GM21381 (cell line): ENCODE measurements around the gene MAMLD1.

Source experiments
- ATAC-seq: cut with Tn5 transposase; IDR thresholded peaks from one replicate; pipeline ENCODE4 v1.9.1; 2021; ENCODE audit warnings: mild to moderate bottlenecking, moderate library complexity; ENCODE audit not compliant: unreplicated experiment

MAMLD1 gene

GRCh38 chrX:150377005-150377404 is 13.9 kb downstream of the MAMLD1 start:
- ATAC-seq = no peak

- no peak for ATAC-seq
Observed at GRCh38 chrX:150405006-150405405, 41.9 kb downstream of the MAMLD1 start.

GRCh38 chrX:150405576-150405975 is 42.5 kb downstream of the MAMLD1 start:
- no peak for ATAC-seq

DNA sequence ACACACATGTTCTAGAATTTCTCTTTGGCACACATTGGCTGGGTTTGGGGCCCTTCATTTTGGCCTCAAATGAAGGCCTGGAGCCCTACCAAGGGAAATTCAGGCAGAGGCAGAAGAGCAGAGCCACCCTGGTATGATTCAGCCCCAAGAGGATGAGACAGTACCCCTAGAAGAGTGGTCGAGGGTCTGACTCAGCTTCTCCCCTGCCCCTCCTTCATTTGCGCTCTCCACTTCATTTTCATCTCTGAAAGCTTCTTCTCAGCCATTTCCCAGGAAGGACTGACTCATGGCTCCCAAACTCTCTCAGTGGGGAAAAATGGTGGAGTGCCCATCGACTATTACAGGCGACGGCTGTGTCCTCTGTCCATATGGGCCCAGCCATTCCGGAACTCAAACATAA is 43.5 kb downstream of the MAMLD1 start:
- ATAC-seq = no peak

GRCh38 chrX:150408007-150408406 is 44.9 kb downstream of the MAMLD1 start:
- ATAC-seq = no peak

DNA sequence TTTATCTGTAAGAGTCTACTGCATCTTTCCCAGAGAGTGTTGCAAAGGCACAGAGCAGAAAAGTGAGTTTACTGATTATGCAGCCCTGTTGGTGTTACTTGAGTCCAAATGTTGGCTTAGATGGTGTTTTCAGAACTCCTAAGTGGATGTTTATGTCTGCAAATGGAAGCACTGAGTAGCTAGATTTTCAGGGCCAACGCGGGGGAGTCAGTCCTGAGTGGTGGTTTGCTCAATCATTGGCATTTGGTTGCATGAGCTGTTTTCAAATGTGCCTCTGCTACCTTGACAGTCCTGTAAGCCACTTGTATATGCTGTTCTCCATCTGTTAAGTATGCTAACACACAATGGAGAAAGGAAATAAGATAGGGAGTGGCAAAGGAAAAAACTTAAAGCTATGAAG is 45.4 kb downstream of the MAMLD1 start:
- ATAC-seq = no peak

GRCh38 chrX:150409486-150409885 is 46.4 kb downstream of the MAMLD1 start:
- ATAC-seq = no peak

- ATAC-seq = no peak
Observed at GRCh38 chrX:150409964-150410363, 46.8 kb downstream of the MAMLD1 start.

- ATAC-seq = no peak
Observed at GRCh38 chrX:150410513-150410912, 47.4 kb downstream of the MAMLD1 start.

DNA sequence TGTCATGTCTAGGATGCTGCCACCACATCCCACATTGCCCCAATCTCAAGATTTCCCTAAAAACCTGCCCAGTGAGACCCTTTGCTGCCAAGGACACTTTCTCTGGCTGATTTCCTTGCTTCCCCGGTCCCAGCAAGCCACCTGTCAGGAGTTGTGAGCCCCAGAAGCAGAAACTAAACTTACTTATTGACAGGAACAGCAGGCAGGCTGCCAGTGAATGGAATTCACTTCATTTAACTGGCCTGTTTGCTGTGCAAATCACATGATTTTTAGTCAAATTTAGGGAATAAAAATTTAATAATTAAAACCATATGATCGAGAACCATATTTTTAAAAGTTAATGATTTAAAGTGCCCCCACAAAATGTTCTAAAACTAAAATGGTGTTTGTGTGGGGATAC is 48.5 kb downstream of the MAMLD1 start:
- ATAC-seq = no peak

GRCh38 chrX:150414228-150414627 is 51.1 kb downstream of the MAMLD1 start:
- no peak for ATAC-seq

- ATAC-seq = no peak
Observed at GRCh38 chrX:150416469-150416868, 53.4 kb downstream of the MAMLD1 start.

DNA sequence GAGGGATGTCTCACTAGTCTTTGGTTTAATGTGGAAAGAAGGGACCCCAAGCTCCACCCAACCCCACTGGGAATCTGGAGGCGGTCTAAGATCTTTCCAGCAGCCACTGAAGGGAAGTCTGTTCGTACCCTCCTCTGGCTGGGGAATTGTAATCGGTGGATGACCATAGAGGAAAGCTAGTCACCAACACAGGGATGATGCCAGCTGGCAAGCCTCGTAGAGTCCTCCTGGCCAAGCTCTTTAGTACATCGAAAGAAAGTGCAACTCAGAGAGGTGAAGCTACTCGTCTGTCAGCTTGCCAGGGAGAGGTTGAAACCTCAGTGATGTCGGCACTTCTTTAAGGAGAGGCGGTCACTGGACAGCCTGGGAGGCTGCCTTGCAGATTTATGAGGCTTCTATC is 58.7 kb downstream of the MAMLD1 start:
- no peak for ATAC-seq

GRCh38 chrX:150429594-150429993 is 66.5 kb downstream of the MAMLD1 start:
- ATAC-seq = no peak

DNA sequence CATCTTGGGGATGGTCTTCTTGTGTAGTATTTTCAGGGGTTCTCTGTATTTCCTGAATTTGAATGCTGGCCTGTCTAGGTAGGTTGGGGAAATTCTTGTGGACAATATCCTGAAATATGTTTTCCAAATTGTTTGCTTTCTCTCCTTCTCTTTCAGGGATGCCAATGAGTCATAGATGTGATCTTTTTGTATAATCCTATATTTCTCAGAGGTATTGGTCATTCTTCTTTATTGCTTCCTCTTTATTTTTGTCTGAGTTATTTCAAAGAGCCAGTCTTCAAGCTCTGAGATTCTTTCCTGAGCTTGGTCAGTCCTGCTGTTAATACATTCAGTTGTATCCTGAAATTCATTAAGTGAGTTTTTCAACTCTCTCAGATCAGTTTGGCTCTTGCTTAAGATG is 73.1 kb downstream of the MAMLD1 start:
- ATAC-seq = no peak

DNA sequence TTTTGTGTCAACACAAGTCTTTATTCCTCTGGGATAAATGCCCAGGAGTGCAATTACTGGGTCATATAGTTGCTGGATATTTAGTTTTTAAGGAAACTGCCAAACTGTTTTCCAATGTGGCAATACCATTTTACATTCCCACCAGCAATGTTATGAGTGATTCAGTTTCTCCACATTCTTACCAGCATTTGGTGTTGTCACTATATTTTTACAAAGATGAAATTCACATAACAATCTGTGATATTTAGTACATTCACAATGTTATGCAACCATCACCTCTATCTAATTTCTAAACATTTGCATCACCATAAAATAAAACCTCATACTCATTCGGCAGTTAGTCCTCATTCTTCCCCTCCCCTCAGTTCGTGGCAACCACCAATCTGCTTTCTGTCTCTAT is 75.0 kb downstream of the MAMLD1 start:
- no peak for ATAC-seq

DNA sequence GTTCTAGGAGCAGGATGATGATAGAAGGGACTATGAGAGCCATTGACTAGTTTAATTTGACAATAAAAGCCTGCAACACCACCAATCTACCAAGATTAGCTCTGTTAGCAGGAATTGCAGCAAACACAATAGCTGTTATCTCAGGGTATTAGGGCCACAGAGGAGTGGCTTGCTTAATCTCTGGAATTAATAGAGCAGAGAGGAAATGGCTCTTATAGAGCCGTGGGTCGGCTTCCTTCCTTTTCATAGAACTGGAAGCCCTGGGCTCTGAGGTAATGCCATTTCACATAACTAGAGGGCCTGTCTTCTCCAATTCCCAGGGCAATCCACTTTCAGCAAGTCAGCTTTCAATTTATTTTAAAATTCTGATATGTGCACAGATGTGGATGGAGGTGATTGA is 83.0 kb downstream of the MAMLD1 start:
- ATAC-seq = no peak

- ATAC-seq = no peak
Observed at GRCh38 chrX:150446995-150447394, 83.9 kb downstream of the MAMLD1 start.

- no peak for ATAC-seq
Observed at GRCh38 chrX:150449313-150449712, 86.2 kb downstream of the MAMLD1 start.

DNA sequence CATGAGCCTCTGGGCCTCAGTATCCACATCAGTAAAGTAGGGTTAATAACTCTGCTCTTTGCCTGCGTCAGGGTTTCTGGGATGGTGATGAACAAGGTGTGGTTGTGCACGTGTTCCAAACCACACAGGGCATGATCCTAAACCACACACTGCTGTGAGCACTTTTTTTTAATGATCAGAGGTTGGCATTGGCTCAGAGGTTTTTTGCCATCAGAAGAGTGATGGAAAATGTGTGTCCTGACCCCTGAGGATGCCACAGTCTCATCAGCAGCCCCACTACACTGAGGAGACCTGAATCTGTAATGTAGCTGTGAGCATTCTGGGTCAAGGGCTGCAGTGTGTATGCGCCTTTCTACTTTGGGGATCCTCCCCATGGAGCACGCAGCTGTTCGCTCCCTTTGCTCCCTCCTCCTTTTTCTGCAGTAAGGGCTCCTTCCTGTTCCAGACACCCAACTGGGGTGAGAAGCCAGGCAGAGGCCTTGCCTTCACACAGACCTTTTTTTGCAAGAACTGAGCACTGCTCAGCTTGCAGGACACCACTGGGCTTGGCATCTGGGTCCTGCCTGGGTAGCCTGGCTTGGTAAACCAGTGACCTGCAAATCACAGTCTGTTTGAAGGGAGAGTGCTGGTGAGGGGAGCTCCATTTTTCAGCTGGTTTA is 87.5 kb downstream of the MAMLD1 start:
- ATAC-seq = no peak

- ATAC-seq = no peak
Observed at GRCh38 chrX:150451953-150452352, 88.8 kb downstream of the MAMLD1 start.

GRCh38 chrX:150454083-150454482 is 91.0 kb downstream of the MAMLD1 start:
- no peak for ATAC-seq

DNA sequence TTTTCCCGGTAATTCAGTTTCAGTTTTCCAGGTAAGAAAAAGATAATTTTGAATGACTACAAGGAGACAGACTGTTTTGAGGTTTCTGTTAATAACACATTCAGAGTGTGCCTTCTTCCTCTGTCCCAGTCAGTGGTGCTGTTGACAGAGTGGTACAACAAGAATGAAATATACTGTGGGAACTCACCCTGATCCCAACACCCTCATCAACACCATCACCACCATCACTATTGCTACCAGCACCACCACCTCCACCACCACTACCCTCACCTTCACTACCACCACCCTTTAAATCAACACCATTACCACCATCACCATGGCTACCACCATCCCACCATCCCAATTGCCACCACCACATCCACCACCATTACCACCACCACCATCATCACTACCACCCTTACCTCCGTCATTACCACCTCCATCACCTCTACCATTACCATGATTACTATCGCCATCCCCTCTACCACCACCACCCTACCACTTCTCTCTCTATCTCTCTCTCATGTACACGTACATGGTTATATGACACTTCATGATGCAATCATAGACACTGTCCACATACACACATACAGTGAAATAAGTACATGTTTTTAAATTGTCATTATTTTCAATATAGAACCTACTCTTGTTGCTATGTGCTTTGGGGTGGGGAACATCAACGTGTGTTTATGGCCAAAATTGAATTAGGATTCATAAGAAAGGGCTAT is 91.5 kb downstream of the MAMLD1 start:
- ATAC-seq = no peak
